NCI-H146 treated with DMSO at 0.1 percent for 48 hours (cell line): ENCODE results near the gene LIMS2.

Source experiments
- DNase-seq: peaks from one replicate; lab custom pipeline; 2025; ENCODE audit not compliant: unreplicated experiment; lab: John Stamatoyannopoulos, UW

Gene LIMS2

GRCh38 chr2:127678531-127678930 lies 3.2 kb upstream of the LIMS2 start:
- DNase-seq = no peak

- no peak for DNase-seq
Observed at GRCh38 chr2:127676906-127677305, 1.6 kb upstream of the LIMS2 start.

GRCh38 chr2:127674241-127675209 lies 805 bp downstream of the LIMS2 start:
- no peak for DNase-seq

- DNase-seq = no peak
Observed at GRCh38 chr2:127673291-127674069, 1.9 kb downstream of the LIMS2 start.

GRCh38 chr2:127672341-127673224 lies 2.7 kb downstream of the LIMS2 start:
- no peak for DNase-seq

GRCh38 chr2:127671557-127672302 lies 3.6 kb downstream of the LIMS2 start:
- DNase-seq = no peak

- DNase-seq = no peak
Observed at GRCh38 chr2:127670957-127671290, 4.4 kb downstream of the LIMS2 start.

GRCh38 chr2:127670055-127670956 lies 5.0 kb downstream of the LIMS2 start:
- no peak for DNase-seq

- no peak for DNase-seq
Observed at GRCh38 chr2:127669056-127669455, 6.3 kb downstream of the LIMS2 start.

- DNase-seq = no peak
Observed at GRCh38 chr2:127665267-127665893, 9.9 kb downstream of the LIMS2 start.

- no peak for DNase-seq
Observed at GRCh38 chr2:127664895-127665225, 10.5 kb downstream of the LIMS2 start.

- no peak for DNase-seq
Observed at GRCh38 chr2:127664065-127664894, 11.1 kb downstream of the LIMS2 start.

GRCh38 chr2:127663566-127664064 lies 11.7 kb downstream of the LIMS2 start:
- no peak for DNase-seq

- DNase-seq = no peak
Observed at GRCh38 chr2:127662937-127663565, 12.3 kb downstream of the LIMS2 start.

GRCh38 chr2:127661949-127662510 lies 13.3 kb downstream of the LIMS2 start:
- DNase-seq = no peak

- DNase-seq = no peak
Observed at GRCh38 chr2:127661072-127661649, 14.2 kb downstream of the LIMS2 start.

- DNase-seq = no peak
Observed at GRCh38 chr2:127660291-127660578, 15.1 kb downstream of the LIMS2 start.
